HepG2 (cell line): ENCODE results near the gene SRRM1.

Experiments
- AFF4 ChIP-seq: sonication (generic); formaldehyde crosslinking; IDR thresholded peaks from 2 replicates; pipeline ENCODE4 v1.4.0; 2020; ENCODE audit warnings: missing genetic modification reagents
- CTCF ChIP-seq: sonication (generic); formaldehyde crosslinking; IDR thresholded peaks from 2 replicates; pipeline ENCODE4 v1.5.0; 2020; ENCODE audit warnings: mild to moderate bottlenecking, missing genetic modification reagents, moderate library complexity
- FOSL2 ChIP-seq: sonication (generic); formaldehyde crosslinking; IDR thresholded peaks from 2 replicates; pipeline ENCODE4 v1.4.0; 2020; ENCODE audit warnings: missing genetic modification reagents
- FOXA1 ChIP-seq, 2 experiments: fragments of 450-650 bp in 1 of 2; sonication (generic) in 1 of 2; formaldehyde crosslinking in 1 of 2; IDR thresholded peaks; 2 replicates each; pipeline versions ENCODE4 v1.4.0 to v1.6.1; 2016 to 2020; ENCODE audit warnings: missing genetic modification reagents in 1 of 2
- KDM5B ChIP-seq: sonication (generic); formaldehyde crosslinking; IDR thresholded peaks from 2 replicates; pipeline ENCODE4 v1.4.0; 2020; ENCODE audit warnings: missing genetic modification reagents, mild to moderate bottlenecking, borderline replicate concordance
- ZNF205 ChIP-seq: IDR thresholded peaks from 2 replicates; pipeline ENCODE4 v1.6.1; 2018; ENCODE audit warnings: missing biosample characterization, missing genetic modification reagents
- TF ChIP-seq, protein P1 (sequence below): sonication (generic); formaldehyde crosslinking; IDR thresholded peaks from 2 replicates; pipeline ENCODE4 v1.5.1; 2020; ENCODE audit warnings: mild to moderate bottlenecking, missing genetic modification reagents, moderate library complexity
- TF ChIP-seq, protein P2 (sequence below), 2 experiments: IDR thresholded peaks; 2 replicates each; pipeline ENCODE4 v1.6.1; 2011 to 2012; ENCODE audit warnings: low read length in 2 of 2, borderline replicate concordance in 1 of 2, low read depth in 1 of 2, mild to moderate bottlenecking in 1 of 2, moderate library complexity in 1 of 2

DNA sequence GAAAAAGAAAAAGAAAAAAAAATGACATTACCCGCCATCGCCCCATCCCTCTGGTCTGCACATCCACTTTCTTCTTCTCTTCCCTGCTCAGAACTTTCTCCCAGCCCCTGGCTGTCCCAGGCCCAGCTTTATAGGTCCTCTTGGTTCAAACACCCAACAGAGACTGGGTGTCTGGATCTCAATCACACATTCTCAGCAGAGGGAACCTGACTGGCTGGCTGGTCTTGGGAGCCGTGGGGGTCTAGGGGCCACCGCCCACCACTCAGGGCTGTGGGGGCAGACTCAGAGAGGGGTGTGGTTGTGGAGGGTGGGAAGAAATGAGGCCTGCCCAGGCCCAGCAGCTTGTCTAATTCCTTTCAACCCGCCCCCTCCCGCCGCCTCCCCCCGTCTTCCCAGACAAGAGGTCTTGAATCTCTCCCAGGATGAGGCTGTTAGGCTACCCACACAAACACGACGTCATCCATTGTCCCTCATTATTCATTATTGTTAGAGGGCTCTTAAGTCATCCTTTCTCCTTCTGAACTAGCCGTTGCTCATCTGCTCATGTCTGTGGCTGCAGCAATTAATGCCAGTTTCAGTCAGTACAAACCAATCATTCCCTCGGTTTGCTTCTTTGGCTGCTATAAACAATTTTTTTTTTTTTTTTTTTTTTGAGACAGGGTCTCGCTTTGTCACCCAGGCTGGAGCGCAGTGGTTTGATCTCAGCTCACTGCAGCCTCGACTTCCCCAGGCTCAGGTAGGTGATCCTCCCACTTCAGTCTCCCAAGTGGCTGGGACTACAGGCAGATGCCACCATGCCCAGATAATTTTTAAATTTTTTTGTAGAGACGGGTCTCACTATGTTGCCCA, 61.5 kb downstream of the SRRM1 start:
- TF ChIP-seq CTCF (CRISPR knock-in tag) (no peak), FOSL2 (CRISPR knock-in tag) (no peak), FOXA1 (IDR thresholded peaks at IDR 0.05) (no peak), FOXA1 (CRISPR knock-in tag; IDR thresholded peaks at IDR 0.05) (no peak), ZNF205 (no peak), AFF4 (CRISPR knock-in tag) (no peak), KDM5B (CRISPR knock-in tag) (no peak)
- TF ChIP-seq, protein P1, sequence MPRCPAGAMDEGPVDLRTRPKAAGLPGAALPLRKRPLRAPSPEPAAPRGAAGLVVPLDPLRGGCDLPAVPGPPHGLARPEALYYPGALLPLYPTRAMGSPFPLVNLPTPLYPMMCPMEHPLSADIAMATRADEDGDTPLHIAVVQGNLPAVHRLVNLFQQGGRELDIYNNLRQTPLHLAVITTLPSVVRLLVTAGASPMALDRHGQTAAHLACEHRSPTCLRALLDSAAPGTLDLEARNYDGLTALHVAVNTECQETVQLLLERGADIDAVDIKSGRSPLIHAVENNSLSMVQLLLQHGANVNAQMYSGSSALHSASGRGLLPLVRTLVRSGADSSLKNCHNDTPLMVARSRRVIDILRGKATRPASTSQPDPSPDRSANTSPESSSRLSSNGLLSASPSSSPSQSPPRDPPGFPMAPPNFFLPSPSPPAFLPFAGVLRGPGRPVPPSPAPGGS (CRISPR knock-in tag) = no peak
- TF ChIP-seq, protein P2, sequence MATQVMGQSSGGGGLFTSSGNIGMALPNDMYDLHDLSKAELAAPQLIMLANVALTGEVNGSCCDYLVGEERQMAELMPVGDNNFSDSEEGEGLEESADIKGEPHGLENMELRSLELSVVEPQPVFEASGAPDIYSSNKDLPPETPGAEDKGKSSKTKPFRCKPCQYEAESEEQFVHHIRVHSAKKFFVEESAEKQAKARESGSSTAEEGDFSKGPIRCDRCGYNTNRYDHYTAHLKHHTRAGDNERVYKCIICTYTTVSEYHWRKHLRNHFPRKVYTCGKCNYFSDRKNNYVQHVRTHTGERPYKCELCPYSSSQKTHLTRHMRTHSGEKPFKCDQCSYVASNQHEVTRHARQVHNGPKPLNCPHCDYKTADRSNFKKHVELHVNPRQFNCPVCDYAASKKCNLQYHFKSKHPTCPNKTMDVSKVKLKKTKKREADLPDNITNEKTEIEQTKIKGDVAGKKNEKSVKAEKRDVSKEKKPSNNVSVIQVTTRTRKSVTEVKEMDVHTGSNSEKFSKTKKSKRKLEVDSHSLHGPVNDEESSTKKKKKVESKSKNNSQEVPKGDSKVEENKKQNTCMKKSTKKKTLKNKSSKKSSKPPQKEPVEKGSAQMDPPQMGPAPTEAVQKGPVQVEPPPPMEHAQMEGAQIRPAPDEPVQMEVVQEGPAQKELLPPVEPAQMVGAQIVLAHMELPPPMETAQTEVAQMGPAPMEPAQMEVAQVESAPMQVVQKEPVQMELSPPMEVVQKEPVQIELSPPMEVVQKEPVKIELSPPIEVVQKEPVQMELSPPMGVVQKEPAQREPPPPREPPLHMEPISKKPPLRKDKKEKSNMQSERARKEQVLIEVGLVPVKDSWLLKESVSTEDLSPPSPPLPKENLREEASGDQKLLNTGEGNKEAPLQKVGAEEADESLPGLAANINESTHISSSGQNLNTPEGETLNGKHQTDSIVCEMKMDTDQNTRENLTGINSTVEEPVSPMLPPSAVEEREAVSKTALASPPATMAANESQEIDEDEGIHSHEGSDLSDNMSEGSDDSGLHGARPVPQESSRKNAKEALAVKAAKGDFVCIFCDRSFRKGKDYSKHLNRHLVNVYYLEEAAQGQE (IDR thresholded peaks at IDR 0.05; ENCODE audit: borderline replicate concordance in 1 of 2, low read depth in 1 of 2, low read length in 2 of 2) = no peak
